Gastroesophageal sphincter (tissue), 3 donors: ENCODE measurements around the gene MICAL1.

Experiments used
- POLR2A ChIP-seq, 2 donors: fragments of 450-650 bp; IDR thresholded peaks; one replicate each; pipeline ENCODE4 v1.6.1; 2017; ENCODE audit warnings: antibody characterized with exemption in 2 of 2, mild to moderate bottlenecking in 2 of 2, moderate library complexity in 1 of 2
- POLR2AphosphoS5 ChIP-seq: sonication (generic); formaldehyde crosslinking; IDR thresholded peaks from one replicate; pipeline ENCODE4 v1.6.1; 2017; ENCODE audit warnings: antibody characterized with exemption
- TF ChIP-seq, protein P1 (sequence below), 4 experiments: fragments of 200-600 bp in 2 of 4; fragments of 450-650 bp in 2 of 4; sonication (generic) in 1 of 4; IDR thresholded peaks; one replicate each; pipeline ENCODE4 v1.5.1; 2017 to 2019; ENCODE audit warnings: antibody characterized with exemption in 4 of 4, mild to moderate bottlenecking in 2 of 4, moderate library complexity in 2 of 4

DNA sequence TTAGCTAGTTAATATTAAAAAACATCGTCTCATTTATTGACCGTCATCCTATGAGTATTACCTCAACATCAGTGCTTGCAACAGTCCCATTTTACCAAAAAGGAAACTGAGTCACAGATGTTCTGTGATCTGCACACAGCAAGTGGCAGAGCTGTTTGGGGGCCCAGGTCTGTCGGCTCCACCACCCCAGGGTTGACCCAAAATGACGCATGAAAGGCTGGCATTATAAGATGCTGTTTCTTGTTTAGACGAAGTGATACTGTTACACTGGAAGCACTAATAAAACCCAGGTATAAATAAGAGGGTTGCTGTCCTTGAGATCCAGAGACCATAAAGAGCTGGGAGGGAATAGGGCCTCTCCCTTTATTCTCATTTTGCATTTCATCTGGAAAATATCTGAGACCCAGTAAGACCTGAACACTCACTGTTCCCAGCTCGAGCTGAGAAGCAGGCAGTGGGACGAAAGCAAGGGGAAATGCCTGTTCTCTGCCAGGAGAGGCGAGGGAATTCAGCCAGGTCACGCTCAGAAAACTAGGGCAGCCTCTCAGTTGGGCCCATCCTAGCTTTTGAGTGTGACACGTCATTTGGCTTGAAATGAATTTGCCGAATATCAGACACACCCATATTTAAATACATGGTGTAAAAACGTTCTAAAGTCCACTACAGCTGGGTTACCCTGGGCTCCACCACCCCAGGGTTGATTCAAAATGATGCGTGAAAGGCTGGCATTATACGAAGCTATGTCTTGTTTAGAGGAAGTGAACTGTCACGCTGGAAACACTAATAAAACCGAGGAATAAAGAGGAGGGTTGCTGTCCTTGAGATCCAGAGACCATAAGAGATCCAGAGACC is 1.4 kb upstream of the MICAL1 start:
- TF ChIP-seq POLR2AphosphoS5 (no peak), POLR2A (IDR thresholded peaks at IDR 0.05) (no peak)
- TF ChIP-seq, protein P1, sequence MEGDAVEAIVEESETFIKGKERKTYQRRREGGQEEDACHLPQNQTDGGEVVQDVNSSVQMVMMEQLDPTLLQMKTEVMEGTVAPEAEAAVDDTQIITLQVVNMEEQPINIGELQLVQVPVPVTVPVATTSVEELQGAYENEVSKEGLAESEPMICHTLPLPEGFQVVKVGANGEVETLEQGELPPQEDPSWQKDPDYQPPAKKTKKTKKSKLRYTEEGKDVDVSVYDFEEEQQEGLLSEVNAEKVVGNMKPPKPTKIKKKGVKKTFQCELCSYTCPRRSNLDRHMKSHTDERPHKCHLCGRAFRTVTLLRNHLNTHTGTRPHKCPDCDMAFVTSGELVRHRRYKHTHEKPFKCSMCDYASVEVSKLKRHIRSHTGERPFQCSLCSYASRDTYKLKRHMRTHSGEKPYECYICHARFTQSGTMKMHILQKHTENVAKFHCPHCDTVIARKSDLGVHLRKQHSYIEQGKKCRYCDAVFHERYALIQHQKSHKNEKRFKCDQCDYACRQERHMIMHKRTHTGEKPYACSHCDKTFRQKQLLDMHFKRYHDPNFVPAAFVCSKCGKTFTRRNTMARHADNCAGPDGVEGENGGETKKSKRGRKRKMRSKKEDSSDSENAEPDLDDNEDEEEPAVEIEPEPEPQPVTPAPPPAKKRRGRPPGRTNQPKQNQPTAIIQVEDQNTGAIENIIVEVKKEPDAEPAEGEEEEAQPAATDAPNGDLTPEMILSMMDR (IDR thresholded peaks at IDR 0.05): no peak
